Erythroblast (primary cell): ENCODE results near the gene ZNF804A.

Experiments
- GATA1 ChIP-seq: IDR thresholded peaks from 2 replicates; pipeline ENCODE4 v1.6.1; 2011; ENCODE audit warnings: low read depth, mild to moderate bottlenecking, control low read depth, low read length, moderate library complexity
- POLR2A ChIP-seq: IDR thresholded peaks from 2 replicates; pipeline ENCODE4 v1.6.1; 2011; ENCODE audit warnings: mild to moderate bottlenecking, low read length

DNA sequence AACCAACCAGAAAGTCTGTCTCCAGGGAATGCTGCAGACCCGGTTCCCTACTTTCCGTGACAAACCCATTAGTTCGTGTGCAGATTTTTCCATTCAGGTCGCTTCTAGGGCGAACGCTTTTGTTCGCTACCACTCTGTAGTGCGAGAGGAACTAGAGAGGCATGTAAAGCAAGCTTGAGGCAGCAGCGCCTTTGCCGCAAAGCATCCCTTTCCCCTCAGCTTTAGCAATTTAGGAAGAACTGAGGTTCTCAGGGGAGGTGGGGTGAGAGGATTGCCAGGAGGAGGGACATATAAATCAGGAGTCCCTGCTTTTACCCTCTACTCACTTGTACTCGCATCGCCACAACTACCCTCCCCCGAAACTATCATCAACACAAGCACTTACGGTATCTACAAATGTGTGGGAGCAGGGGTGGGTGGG is 748 bp upstream of the ZNF804A start:
- no peak for TF ChIP-seq POLR2A
- TF ChIP-seq GATA1, result no peak
